HG03095 (cell line): ENCODE results near the gene ZNF684.
A peak's percentile ranks its signal among the peaks of the same experiment; 100 is the strongest.
"Not testable (repeated sequence)": the region's sequence is repeated elsewhere in the genome, so short reads cannot be mapped to it uniquely, and the experiment has no call there.

Experiments used
- ATAC-seq: cut with Tn5 transposase; IDR thresholded peaks from one replicate; pipeline ENCODE4 v1.9.1; 2021; ENCODE audit warnings: moderate library complexity; ENCODE audit not compliant: unreplicated experiment

ZNF684 gene

DNA sequence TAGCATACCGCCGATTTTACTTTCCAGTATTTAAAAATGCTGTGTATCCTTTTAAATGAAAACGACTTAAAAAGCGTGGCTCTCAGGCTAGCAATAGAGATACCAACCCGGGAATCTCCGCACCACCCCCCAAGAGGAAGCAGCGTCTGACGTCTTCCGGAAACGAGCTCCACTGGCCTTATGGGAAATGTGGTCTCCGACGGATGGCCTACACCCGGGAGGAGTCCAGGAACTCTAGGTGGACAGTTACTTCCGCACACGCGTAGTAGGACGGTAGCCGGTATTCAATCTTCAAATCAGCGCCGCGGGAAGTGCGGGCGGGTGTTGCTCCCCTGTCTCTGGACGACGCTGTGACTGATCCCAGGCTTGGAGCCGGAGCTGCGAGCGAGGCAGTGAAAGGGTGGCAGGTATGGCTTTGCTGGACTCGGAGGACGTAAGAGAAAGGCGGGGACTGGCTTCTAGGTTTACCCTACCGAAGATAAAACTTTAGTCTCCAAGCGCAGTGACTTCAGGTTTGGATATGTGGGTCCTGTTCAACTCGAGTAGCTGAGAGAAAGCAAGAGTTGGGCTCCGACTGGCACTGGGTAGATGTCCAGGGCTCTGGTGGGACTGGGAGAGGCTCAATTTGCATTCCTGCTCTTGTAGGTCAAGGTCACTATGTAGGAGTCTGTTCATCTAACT lies at the start of gene ZNF684:
Gene ZNF684, plus strand, starts transcription at position 257 of the 681 bp plus-strand sequence. CDS start 1,530 bp downstream, outside the sequence.
- ATAC-seq = peak; percentile 91

DNA sequence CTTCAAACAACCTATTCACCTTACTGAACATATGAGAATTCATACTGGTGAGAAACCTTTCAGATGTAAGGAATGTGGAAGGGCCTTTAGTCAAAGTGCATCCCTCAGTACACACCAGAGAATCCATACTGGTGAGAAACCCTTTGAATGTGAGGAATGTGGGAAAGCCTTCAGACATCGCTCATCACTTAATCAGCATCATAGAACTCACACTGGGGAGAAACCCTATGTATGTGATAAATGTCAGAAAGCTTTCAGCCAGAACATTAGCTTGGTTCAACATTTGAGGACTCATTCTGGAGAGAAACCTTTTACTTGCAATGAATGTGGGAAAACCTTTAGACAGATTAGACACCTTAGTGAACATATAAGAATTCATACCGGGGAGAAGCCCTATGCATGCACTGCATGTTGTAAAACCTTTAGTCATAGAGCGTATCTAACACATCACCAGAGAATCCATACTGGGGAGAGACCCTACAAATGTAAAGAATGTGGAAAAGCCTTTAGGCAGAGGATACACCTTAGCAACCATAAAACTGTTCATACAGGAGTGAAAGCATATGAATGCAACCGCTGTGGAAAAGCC lies 36.0 kb upstream of the ZNF684 start:
- ATAC-seq = no peak

DNA sequence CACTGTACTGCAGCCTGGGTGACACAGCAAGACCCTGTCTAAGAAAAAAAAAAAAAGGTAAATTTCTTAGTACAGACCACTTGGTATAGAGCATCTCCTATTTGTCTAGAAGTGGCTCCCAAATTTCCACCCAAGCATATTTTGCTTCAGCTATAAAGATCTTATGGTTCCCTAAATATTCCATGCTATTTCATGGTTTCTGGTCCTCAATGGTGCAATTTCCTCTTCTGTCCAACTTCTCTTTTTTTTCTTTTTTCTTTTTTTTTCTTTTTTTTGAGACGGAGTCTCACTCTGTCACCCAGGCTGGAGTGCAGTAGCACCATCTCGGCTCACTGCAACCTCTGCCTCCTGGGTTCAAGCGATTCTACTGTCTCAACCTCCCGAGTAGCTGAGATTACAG lies 28.8 kb upstream of the ZNF684 start:
- ATAC-seq = not testable (repeated sequence)

DNA sequence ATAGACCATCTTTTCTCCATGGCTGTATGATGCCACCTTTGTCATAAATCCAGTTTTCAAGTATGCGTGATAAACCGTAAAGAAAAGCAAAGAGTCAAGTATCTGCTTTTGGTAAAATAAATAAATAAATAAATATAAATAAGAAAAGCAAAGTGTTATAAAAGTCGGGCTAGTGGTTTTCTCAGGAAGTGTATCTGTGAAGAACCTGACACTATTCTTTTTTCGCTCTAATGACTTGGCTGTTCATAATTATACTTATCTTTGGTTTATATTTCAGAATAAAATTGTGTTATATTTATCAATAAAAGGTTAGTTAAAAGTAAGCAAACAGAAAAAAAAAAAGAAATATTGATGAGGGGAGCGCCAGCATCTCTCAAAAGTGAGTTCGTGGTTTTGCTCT lies 23.5 kb upstream of the ZNF684 start:
- no peak for ATAC-seq

DNA sequence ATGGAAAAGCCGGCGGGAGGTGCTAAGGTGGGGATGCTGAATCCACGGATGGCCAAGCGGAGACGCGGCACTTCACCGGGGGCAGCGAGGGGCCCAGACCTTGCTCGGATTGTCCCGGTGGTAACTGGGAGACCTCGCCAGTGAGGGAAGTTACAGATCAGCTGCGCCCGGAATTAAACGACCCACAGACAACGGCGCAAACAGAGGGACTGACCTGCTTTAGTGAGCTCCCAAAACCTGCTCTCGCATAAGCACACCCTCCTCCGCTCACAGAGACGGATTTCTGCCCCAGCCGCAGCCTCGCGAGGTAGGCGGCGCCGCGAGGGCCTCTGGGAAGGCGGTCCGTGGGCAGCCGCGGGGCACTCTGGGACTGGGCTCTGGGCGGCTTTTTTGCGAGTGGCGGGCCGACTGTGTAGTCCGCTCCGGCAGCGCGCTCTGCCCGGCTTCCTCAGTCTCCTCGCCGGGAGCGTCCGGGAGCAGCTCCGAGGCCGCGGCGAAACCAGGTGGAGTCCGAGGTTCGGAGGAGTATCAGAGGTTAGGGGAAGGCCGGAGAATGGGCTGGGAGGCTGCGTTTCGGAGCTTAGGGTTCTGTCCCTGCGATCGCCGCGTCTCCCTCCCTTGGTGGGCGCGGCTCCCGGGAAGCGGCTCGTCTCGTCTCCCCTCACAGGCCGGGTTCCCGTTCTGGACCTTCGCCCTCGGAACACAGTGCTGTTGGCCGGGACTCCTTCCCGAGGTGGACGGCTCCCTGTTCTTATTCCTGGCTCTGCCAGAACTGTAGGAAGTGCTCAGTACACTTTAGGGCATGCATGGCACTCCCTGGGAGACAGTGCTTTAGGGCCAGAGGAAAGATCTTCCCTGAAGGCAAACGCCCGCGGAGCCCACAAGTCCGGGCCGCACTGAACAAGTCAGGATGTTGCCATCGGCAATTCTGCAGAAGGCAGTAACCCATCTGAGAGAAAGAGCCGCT lies 22.8 kb upstream of the ZNF684 start, which contains the start of gene EXO5:
Gene EXO5, plus strand, starts transcription at position 393 of the 967 bp plus-strand sequence. CDS start 5,778 bp downstream, outside the sequence.
- peak; percentile 82 for ATAC-seq

DNA sequence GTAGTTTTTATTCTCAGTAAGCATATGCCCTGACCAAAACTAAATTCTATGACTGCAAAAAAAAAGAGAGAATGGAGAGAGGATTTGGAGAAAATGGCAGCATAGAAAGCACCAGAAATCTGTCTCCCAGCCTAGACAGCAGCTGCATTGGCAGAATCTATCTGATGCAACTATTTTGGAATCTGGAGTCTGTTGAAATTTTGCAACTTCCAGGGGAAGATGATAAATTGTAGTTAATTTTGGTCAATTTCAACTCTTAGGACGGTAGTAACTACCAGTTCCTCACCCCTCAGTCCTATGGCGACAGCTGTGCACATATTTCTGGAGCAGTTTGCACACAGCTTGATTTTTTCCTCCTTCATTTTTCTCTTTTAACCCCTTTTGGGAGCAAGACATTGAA lies 11.9 kb upstream of the ZNF684 start:
- no peak for ATAC-seq

DNA sequence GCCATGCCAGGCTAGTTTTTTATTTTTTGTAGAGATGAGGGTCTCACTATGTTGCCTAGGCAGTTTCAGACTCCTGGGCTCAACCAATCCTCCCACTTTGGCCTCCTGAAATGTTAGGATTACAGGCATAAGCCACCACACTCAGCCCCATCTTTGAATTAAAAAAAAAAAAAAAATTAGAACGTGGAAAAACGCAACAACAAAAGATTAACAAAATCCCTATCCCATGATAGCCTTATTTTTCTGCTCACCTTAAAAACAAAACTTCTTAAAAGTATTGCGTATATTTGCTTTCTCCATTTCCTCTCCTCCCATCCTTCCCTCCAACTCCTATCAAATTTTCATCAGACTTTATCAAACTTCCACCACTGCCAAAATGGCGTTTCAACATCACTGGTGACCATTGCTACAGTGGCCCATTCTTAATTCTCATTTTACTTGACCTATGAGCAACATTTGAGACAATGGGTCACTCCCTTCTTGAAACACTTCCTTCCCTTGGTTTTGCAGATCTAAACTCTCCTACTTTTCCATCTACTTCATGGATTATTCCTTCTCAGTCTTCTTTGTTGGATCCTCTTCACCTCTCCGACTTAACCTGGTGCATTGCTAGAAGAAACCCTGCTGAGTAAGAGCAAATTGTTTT lies 579 bp upstream of the ZNF684 start:
- peak; percentile 10 for ATAC-seq

DNA sequence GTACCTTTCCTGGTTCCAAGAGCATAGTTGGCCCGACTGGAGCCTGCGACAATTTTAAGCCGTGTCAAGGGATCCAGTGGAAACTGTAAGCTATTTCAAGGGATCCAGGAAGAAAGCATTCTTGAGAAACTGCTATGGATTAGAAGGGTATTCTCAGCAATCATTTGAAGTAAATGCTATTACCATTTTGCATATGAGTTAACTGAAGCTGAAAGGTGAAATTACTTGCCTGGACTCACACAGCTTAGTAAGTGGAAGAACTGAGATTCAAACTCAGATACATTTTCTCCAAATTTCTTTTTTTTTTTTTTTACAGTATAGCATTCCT lies 589 bp downstream of the ZNF684 start:
- no peak for ATAC-seq

DNA sequence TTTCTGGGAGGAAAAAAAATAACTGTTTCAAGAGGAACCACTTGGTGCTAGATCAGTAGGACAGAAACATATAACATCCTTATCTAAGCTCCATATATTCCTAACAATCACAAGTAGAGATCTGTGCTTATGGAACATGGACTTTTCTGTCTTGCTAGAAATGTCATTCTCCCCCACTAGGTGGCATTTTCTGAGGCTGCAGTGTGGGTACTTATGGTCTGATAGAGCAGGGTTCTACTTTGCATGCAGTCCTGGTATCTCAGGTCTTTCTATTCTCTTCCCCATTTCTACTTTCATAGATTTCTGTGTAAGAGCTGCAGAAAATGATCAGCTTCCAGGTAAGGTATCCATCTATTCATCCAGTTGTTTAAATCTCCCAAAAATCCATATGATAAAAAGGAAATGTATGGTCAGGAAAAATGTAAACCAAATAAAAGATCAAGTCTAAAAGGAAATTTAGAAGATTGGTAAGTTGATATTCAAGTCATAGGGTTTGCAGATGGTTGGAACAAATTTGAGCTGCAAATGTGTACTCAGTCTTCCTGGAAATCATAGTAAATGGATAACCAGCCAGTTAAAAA lies 1.5 kb downstream of the ZNF684 start:
- no peak for ATAC-seq

DNA sequence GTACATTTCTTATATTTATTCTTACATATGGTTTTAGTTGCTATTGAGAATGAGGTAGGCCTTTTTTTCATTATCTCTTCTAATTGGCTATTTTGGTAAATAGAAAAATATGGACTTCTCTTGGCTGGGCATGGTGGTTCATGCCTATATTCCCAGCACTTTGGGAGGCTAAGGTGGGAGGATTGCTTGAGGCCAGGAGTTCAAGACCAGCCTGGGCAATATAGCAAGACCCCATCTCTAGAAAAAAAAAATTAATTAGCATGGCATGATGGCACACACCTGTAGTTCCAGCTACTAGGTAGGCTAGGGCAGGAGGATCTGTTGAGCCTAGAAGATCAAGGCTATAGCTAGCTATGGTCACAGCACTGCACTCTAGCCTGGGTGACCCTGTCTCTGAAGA lies 3.2 kb downstream of the ZNF684 start:
- no peak for ATAC-seq

DNA sequence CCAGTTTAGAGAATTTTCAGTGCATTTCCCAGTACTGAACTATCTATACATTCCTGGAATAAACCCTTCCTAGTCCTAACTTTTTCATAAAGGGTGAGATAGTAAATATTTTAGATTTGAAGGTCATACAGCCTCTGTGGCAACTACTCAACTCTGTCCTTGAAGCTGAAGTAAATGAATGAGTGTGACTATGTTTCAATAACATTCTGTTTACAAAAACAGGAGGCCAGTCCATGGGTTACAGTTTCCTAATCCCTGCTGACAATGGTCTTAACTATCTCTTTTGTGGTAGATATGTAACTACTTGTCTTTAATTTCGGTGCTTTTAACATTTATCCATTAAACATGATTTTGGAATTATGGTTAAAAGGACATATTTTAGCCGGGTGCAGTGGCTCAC lies 4.3 kb downstream of the ZNF684 start:
- no peak for ATAC-seq

DNA sequence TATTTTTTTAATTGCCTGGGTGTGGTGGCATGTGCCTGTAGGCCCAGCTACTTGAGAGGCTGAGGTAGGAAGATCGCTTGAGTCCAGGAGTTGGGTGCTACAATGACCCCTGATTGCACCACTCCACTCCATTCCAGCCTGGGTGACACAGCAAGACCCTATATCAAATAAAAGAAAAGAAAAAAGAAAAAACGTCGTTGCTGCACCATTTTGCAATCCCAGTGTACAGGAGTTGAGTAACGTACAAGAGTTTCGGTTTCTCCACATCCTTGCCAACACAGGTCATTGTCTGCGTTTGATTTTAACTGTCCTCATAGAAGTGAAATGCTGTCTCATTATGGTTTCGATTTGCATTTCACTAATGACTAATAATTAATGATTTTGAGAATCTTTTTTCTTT lies 7.9 kb downstream of the ZNF684 start:
- ATAC-seq = no peak

DNA sequence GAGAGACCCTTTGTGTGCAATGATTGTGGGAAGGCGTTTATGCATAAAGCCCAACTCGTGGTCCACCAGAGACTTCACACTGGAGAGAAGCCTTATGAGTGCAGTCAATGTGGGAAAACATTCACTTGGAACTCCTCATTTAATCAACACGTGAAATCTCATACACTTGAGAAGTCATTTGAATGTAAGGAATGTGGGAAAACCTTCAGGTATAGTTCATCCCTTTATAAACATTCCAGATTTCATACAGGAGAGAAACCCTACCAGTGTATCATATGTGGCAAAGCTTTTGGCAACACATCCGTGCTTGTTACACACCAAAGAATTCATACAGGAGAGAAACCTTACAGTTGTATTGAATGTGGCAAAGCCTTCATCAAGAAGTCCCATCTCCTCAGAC lies 15.5 kb downstream of the ZNF684 start:
- ATAC-seq = no peak

DNA sequence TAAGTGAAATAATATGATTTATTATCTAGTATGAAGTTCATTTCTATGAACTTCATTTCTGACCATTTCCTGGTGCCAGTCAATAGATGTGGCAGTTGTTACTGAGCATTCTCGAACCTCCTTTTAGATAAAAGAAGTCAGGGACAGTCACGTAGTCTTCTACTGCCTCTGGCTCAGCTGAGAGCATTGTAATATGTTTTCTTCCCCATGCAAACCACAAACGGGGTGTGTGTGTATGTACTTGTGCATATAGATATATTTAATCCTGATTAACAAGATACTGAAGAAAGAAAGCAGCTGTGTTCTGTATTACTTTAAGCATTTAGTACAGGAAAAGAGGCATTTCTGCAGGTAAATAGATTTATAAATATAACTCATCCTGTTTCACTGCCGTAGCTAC lies 21.6 kb downstream of the ZNF684 start:
- no peak for ATAC-seq

DNA sequence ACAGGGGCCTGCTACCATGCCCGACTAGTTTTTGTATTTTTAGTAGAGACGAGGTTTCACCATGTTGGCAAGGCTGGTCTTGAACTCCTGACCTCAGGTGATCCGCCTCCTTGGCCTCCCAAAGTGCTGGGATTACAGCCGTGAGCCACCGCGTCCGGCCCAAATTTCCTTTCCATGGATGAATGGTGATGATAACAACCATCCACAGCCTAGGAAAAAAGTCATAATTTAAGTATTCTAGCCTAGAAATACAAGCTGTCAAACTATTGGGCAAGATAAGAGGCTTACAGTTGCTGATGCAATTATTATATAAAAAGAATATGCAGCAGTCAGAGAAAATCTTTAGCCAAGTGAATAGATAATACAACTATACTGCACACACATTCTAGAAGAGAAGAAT lies 23.4 kb downstream of the ZNF684 start:
- ATAC-seq = not testable (repeated sequence)

DNA sequence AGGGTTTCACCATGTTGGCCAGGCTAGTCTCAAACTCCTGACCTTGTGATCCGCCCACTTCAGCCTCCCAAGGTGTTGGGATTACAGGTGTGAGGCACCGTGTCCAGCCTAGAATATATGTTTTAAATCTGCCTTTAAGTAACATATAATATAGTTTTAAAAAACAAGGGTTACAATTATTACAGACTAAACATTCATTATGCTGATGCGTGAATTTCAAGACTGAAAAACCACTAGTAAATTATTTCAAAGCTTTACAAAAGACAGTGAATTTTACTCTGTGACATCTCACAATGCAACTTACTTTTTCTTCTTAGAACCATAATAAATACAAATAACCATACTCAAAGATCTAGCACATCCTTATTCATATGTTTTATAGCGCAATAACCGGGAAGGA lies 24.7 kb downstream of the ZNF684 start:
- ATAC-seq = no peak

DNA sequence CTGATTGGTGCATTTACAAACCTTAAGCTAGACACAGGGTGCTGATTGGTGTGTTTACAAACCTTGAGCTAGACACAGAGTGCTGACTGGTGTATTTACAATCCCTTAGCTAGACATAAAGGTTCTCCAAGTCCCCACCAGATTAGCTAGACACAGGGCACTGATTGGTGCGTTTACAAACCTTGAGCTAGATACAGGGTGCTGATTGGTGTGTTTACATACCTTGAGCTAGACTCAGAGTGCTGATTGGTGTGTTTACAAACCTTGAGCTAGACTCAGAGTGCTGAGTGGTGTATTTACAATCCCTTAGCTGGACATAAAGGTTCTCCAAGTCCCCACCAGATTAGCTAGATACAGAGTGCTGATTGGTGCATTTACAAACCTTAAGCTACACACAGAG lies 26.8 kb downstream of the ZNF684 start:
- not testable (repeated sequence) for ATAC-seq

DNA sequence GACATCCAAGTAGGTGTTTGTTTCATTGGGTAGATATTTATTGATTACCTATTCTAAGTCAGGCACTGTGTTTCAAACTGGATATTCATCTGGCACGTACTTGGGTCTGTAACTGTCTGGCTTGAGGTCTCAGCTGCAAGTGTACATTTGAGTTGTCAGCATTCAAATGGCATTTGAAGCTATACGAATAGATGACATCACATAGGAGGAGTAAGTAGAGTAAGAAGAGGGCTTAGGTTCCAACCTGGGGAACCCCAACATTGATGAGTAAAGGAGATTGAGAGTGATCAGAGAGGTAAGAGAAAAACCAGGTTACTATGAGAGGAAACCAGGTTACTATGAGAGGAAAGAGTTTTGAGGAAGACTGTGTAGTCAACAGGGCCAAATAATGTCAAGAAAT lies 30.7 kb downstream of the ZNF684 start:
- ATAC-seq = no peak

DNA sequence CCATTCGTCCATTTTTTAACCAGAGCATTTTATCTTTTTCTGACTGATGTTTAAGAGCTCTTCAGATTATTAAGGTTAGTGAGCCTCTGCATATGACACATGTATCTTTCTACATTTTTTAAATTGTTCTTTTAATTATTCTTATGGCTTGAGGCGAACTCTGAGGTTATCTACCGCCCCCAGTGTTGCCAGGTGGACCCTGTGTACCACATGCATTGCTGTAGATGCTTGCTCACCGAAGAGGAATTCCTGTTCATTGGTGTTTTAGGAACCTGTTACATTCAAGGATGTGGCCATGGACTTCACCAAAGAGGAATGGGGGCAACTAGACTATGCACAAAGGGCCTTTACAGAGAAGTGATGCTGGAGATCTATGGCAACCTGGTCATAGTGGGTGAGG lies 31.8 kb downstream of the ZNF684 start:
- ATAC-seq = no peak

DNA sequence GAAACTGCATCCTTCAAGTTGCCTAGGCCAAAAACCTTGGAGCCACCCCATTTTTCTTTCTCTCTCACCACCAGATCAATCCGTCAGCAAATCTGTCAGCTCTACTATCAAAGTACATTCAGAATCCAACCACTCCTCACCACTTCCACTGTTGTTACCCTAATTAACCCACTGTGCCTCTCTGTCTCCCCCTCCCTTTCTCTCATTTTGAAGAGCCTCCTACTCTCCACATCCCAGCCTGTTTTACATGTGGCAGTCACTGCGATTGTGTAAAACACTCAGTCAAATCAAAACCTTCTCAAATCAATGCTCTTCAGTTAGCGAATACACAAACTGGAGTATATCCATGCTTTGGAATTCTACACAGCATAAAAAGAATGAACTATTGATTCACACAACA lies 33.1 kb downstream of the ZNF684 start:
- ATAC-seq = no peak

DNA sequence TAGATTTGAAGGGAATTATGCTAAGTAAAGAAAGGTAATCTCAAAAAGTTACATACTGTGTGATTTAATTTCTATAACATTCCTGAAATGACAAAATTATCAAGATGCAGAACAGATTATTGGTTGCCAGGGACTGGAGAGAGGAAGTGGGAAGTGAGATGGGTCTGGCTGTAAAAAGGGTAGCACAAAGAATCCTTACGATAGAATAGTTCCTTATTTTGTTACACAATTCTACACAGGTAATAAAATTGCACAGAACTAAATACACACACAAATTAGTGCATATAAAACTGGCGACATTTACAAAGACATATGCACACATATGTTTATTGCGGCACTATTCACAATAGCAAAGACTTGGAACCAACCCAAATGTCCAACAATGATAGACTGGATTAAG lies 33.5 kb downstream of the ZNF684 start:
- ATAC-seq = no peak
